OCI-LY1 (cell line): ENCODE data around the gene FOXA3.

Experiments used
- H2AFZ ChIP-seq: fragments of 200-600 bp; sonication (generic), shearing (Covaris generic); 2 replicates; pipeline ENCODE4 v1.6.0; 2014; ENCODE audit warnings: antibody characterized with exemption, mild to moderate bottlenecking, low read length
- H3F3A ChIP-seq: fragments of 200-600 bp; sonication (generic), shearing (Covaris generic); 2 replicates; pipeline ENCODE4 v1.6.0; 2014; ENCODE audit warnings: mild to moderate bottlenecking, antibody characterized with exemption, low read length, moderate library complexity; ENCODE audit not compliant: insufficient read depth
- H3K27ac ChIP-seq: fragments of 200-600 bp; sonication (generic); 2 replicates; pipeline ENCODE4 v1.5.1; 2014; ENCODE audit warnings: low read length, mixed run types, mild to moderate bottlenecking, low read depth; ENCODE audit not compliant: poor library complexity, severe bottlenecking
- H3K27me3 ChIP-seq: fragments of 200-600 bp; sonication (generic); 2 replicates; pipeline ENCODE4 v1.6.0; 2014; ENCODE audit warnings: antibody characterized with exemption, mild to moderate bottlenecking, low read length, moderate library complexity; ENCODE audit not compliant: insufficient read depth
- H3K36me3 ChIP-seq: fragments of 200-600 bp; sonication (generic); 2 replicates; pipeline ENCODE4 v1.6.1; 2014; ENCODE audit warnings: mild to moderate bottlenecking, antibody characterized with exemption, low read length, moderate library complexity, mixed read lengths; ENCODE audit not compliant: insufficient read depth
- H3K4me1 ChIP-seq: fragments of 200-600 bp; sonication (generic); 2 replicates; pipeline ENCODE4 v1.5.1; 2014; ENCODE audit warnings: mild to moderate bottlenecking, low read length, moderate library complexity; ENCODE audit not compliant: insufficient read depth, severe bottlenecking
- H3K4me2 ChIP-seq: fragments of 200-600 bp; sonication (generic), shearing (Covaris generic); 2 replicates; pipeline ENCODE4 v1.6.1; 2014; ENCODE audit warnings: low read length
- H3K4me3 ChIP-seq: fragments of 200-600 bp; sonication (generic); 2 replicates; pipeline ENCODE4 v1.5.1; 2014; ENCODE audit warnings: low read length, low read depth, mild to moderate bottlenecking, mixed read lengths; ENCODE audit not compliant: poor library complexity, severe bottlenecking
- H3K79me2 ChIP-seq: fragments of 200-600 bp; shearing (Covaris generic); 2 replicates; pipeline ENCODE4 v1.6.1; 2016; ENCODE audit warnings: mixed run types, low read length, mixed read lengths; ENCODE audit not compliant: insufficient read depth
- H3K9ac ChIP-seq: fragments of 200-600 bp; sonication (generic), shearing (Covaris generic); 2 replicates; pipeline ENCODE4 v1.6.1; 2014; ENCODE audit warnings: mild to moderate bottlenecking, low read length, mixed read lengths
- H3K9me2 ChIP-seq: fragments of 200-600 bp; sonication (generic), shearing (Covaris generic); 2 replicates; pipeline ENCODE4 v1.6.1; 2014; ENCODE audit warnings: low read depth, mild to moderate bottlenecking, low read length, mixed read lengths
- H3K9me3 ChIP-seq: fragments of 200-600 bp; shearing (Covaris generic); 2 replicates; pipeline ENCODE4 v1.6.1; 2014; ENCODE audit warnings: low read length, mixed read lengths
- H4K20me1 ChIP-seq: fragments of 200-600 bp; sonication (generic), shearing (Covaris generic); 2 replicates; pipeline ENCODE4 v1.6.0; 2016; ENCODE audit warnings: mild to moderate bottlenecking, low read length; ENCODE audit not compliant: insufficient read depth
- EZH2 ChIP-seq: fragments of 200-600 bp; sonication (generic), shearing (Covaris generic); IDR thresholded peaks from 2 replicates; pipeline ENCODE4 v1.8.0; 2017; ENCODE audit warnings: borderline replicate concordance, mixed run types, mild to moderate bottlenecking, antibody characterized with exemption, low read length, moderate library complexity, mixed read lengths
- TF ChIP-seq, protein P1 (sequence below): fragments of 200-600 bp; sonication (generic), shearing (Covaris generic); IDR thresholded peaks from 2 replicates; pipeline ENCODE4 v1.5.1; 2017; ENCODE audit warnings: mild to moderate bottlenecking, antibody characterized with exemption, low read length, moderate library complexity, mixed read lengths

Gene FOXA3

DNA sequence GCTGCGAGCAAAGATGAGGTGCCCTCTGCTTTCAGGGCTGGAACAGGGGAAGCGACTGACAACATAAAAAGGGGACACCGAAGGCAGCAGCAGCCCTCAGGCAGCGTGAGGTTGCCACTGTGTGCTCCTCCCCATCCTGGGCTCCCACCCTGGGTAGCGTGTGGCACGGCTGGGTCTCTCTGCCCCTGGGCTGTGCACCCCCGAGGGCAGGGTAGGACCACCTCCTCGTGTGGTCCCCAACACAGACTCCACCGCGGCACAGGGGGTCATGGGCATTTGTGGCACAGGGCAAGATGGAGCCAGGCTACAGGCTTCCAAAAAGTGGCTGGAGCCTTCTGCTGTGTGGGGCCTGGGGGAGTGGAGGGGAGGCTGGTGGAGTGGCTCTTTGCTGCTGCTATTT, 42.6 kb upstream of the FOXA3 start:
- H3K4me2 ChIP-seq: no peak overlapping the region
- H3K9me3 ChIP-seq: no peaks in the 10 kb centered on the region
- no peaks in the 10 kb centered on the region for H3K9me2 ChIP-seq
- H3K27me3 ChIP-seq: no peaks in the 10 kb centered on the region
- no peak overlapping the region for H3K4me3 ChIP-seq
- H3K4me1 ChIP-seq: peaks cover 37% of the 10 kb centered on the region
- no peak overlapping the region for H2AFZ ChIP-seq
- no peak overlapping the region for H3K9ac ChIP-seq
- peaks cover 59% of the 10 kb centered on the region for H3K36me3 ChIP-seq
- no peak overlapping the region for H3K27ac ChIP-seq
- TF ChIP-seq EZH2: no peak
- TF ChIP-seq, protein P1, sequence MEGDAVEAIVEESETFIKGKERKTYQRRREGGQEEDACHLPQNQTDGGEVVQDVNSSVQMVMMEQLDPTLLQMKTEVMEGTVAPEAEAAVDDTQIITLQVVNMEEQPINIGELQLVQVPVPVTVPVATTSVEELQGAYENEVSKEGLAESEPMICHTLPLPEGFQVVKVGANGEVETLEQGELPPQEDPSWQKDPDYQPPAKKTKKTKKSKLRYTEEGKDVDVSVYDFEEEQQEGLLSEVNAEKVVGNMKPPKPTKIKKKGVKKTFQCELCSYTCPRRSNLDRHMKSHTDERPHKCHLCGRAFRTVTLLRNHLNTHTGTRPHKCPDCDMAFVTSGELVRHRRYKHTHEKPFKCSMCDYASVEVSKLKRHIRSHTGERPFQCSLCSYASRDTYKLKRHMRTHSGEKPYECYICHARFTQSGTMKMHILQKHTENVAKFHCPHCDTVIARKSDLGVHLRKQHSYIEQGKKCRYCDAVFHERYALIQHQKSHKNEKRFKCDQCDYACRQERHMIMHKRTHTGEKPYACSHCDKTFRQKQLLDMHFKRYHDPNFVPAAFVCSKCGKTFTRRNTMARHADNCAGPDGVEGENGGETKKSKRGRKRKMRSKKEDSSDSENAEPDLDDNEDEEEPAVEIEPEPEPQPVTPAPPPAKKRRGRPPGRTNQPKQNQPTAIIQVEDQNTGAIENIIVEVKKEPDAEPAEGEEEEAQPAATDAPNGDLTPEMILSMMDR: no peak
- H4K20me1 ChIP-seq: no peaks in the 10 kb centered on the region
- no peaks in the 10 kb centered on the region for H3F3A ChIP-seq
- H3K79me2 ChIP-seq: no peaks in the 10 kb centered on the region

DNA sequence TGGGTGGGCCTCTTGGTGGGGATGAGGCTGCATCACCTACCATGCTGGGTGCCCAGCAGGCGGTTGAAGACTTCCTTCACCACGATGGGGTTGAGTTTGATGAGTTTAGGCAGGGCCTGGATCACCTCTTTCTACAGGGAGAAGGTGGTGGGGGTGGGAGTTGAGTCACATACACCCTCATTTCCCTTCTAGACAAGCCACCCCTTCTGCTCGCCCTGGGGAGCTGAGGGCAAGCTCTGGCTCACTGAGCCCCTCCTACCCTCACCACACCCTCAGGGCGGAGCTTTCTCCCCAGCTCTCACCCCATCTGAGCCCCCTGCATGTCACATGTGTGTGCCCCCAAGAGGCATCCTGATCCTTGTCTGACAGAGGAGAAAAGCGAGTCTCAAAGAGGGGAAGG, 41.4 kb upstream of the FOXA3 start:
- Histone ChIP-seq H2AFZ (no peak overlapping the region), H4K20me1 (no peaks in the 10 kb centered on the region), H3K9me2 (no peaks in the 10 kb centered on the region), H3K79me2 (no peaks in the 10 kb centered on the region), H3K36me3 (peaks cover 70% of the 10 kb centered on the region), H3K9ac (no peak overlapping the region), H3K4me1 (peaks cover 28% of the 10 kb centered on the region), H3K4me2 (no peak overlapping the region), H3F3A (no peaks in the 10 kb centered on the region), H3K9me3 (no peaks in the 10 kb centered on the region), H3K27ac (no peak overlapping the region), H3K27me3 (no peaks in the 10 kb centered on the region), H3K4me3 (no peak overlapping the region)
- TF ChIP-seq EZH2: no peak
- TF ChIP-seq, protein P1: no peak

DNA sequence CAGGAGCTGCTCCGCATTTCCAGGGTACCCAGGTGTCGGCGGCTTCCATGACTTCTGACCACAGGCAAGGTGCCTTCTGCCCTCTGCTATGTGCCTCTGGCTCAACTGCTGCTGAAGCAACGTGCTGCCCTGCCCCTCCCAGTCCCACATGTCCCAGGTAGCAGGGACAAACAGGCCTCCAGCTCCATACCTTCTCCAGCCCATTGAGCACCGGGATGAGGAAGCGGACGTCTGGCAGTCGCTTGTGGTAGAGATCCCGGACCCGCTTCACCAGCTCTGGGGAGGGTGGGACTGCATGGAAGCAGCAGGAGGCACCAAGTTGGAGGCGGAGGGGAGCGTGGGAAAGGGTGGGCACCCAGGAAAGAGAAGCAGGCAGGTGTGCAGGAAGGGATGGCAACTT, 40.9 kb upstream of the FOXA3 start:
- no peak overlapping the region for H3K4me2 ChIP-seq
- no peaks in the 10 kb centered on the region for H4K20me1 ChIP-seq
- TF ChIP-seq, protein P1: no peak
- no peak for TF ChIP-seq EZH2
- no peaks in the 10 kb centered on the region for H3K9me3 ChIP-seq
- H3K36me3 ChIP-seq: peaks cover 75% of the 10 kb centered on the region
- peaks cover 27% of the 10 kb centered on the region for H3K4me1 ChIP-seq
- no peaks in the 10 kb centered on the region for H3K9me2 ChIP-seq
- H3K4me3 ChIP-seq: no peak overlapping the region
- H3K9ac ChIP-seq: no peak overlapping the region
- no peak overlapping the region for H3K27ac ChIP-seq
- H3F3A ChIP-seq: no peaks in the 10 kb centered on the region
- H2AFZ ChIP-seq: no peak overlapping the region
- no peaks in the 10 kb centered on the region for H3K79me2 ChIP-seq
- no peaks in the 10 kb centered on the region for H3K27me3 ChIP-seq
